Measurements from ENCODE around the gene CHRNA7.

GRCh38 chr15:32035285-32035684, 5.0 kb downstream of the CHRNA7 start:
- TF ChIP-seq CTCF (IDR thresholded peaks at IDR 0.05) (no peak), ZFX (IDR thresholded peaks at IDR 0.05; ENCODE audit: borderline replicate concordance) (no peak)
